Keratinocyte (primary cell): Measurements from ENCODE around the gene SIPA1L3.

Experiments used
- EZH2 ChIP-seq: IDR thresholded peaks from one replicate; pipeline ENCODE4 v1.6.1; 2012; ENCODE audit warnings: inconsistent platforms, mild to moderate bottlenecking, low read length, moderate library complexity
- TF ChIP-seq, protein P1 (sequence below), 3 experiments: IDR thresholded peaks in 1 of 3; conservative IDR thresholded peaks in 1 of 3; optimal IDR thresholded peaks in 1 of 3; 2 replicates in 2 of 3; 3 replicates in 1 of 3; pipeline versions ENCODE3 to v1.5.1; 2011; ENCODE audit warnings: low read length in 3 of 3, mild to moderate bottlenecking in 3 of 3, moderate library complexity in 2 of 3, control low read depth in 1 of 3, inconsistent platforms in 1 of 3; ENCODE audit not compliant: insufficient read depth in 2 of 3; ENCODE audit errors: extremely low read depth in 1 of 3

DNA sequence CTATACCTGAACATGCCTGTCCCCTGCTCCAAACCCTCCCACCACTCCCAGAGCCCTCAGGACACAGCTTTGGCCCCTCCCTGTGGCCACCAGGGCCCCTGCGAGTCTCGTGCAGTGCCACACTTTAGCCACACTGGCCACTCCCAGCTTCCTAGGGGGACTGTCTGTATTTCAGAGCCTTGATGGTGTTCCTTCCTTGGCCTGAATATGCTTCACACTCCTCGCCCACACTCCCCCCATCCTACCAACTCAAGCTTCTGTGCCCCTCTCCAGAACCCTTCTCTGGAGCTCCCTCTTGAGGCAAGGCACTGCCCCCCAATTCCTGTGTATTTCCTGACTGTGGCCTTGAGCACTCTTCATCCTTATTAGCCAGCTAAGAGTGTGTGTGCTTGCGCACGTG lies 236.8 kb downstream of the SIPA1L3 start:
- TF ChIP-seq, protein P1, sequence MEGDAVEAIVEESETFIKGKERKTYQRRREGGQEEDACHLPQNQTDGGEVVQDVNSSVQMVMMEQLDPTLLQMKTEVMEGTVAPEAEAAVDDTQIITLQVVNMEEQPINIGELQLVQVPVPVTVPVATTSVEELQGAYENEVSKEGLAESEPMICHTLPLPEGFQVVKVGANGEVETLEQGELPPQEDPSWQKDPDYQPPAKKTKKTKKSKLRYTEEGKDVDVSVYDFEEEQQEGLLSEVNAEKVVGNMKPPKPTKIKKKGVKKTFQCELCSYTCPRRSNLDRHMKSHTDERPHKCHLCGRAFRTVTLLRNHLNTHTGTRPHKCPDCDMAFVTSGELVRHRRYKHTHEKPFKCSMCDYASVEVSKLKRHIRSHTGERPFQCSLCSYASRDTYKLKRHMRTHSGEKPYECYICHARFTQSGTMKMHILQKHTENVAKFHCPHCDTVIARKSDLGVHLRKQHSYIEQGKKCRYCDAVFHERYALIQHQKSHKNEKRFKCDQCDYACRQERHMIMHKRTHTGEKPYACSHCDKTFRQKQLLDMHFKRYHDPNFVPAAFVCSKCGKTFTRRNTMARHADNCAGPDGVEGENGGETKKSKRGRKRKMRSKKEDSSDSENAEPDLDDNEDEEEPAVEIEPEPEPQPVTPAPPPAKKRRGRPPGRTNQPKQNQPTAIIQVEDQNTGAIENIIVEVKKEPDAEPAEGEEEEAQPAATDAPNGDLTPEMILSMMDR (optimal IDR thresholded peaks at IDR 0.05 in 1 of 3, IDR thresholded peaks at IDR 0.05 in 1 of 3, conservative IDR thresholded peaks at IDR 0.05 in 1 of 3; ENCODE audit: extremely low read depth in 1 of 3, insufficient read depth in 2 of 3, low read length in 3 of 3) = peak; percentile 4 to 47 (median 33)
- no peak for TF ChIP-seq EZH2
